Measurements from ENCODE around the gene WDR19. TPM values are rescaled to one million over a fixed set of nuclear protein-coding genes. Genes with fewer than 3 reads are reported as not detected.
"Not testable (repeated sequence)": the region's sequence is repeated elsewhere in the genome, so short reads cannot be mapped to it uniquely, and the experiment has no call there.

Gene WDR19
- total and polyA plus RNA-seq, 2 donors from 2014 or later, result 21.4 to 42.5 TPM

DNA sequence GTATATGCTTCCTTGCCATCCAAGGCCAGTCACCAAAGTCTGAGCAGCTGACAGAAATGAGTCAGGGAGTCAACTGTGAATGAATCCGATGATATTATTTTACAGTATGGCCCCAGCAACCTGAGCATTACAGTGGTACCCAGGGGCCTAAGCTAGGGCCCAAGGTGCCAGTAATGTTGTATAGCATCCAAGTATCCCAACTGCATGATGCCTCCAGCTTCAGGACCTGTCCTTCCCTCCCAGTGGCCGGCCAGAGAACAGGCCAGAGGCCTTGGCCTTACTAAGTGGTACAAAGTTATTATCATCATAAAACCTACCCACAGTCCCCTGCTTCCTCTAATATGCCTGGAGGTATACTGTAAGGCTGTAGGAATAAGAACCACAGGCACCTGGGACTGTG lies 103.9 kb downstream of the WDR19 start:
- H3K4me3 ChIP-seq (ENCODE audit: low read length in 3 of 3), result no peak overlapping the region
- intact Hi-C loops (cut with DNase I), result no loop called here
- TF ChIP-seq, protein P1, sequence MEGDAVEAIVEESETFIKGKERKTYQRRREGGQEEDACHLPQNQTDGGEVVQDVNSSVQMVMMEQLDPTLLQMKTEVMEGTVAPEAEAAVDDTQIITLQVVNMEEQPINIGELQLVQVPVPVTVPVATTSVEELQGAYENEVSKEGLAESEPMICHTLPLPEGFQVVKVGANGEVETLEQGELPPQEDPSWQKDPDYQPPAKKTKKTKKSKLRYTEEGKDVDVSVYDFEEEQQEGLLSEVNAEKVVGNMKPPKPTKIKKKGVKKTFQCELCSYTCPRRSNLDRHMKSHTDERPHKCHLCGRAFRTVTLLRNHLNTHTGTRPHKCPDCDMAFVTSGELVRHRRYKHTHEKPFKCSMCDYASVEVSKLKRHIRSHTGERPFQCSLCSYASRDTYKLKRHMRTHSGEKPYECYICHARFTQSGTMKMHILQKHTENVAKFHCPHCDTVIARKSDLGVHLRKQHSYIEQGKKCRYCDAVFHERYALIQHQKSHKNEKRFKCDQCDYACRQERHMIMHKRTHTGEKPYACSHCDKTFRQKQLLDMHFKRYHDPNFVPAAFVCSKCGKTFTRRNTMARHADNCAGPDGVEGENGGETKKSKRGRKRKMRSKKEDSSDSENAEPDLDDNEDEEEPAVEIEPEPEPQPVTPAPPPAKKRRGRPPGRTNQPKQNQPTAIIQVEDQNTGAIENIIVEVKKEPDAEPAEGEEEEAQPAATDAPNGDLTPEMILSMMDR (IDR thresholded peaks at IDR 0.05; ENCODE audit: borderline replicate concordance, extremely low read depth, insufficient read depth), result no peak
- DNase-seq (no peak), FAIRE-seq (no peak)
- no peak overlapping the region for H3K9ac ChIP-seq (ENCODE audit: low read length in 3 of 3)
- H3K9me3 ChIP-seq (ENCODE audit: control insufficient read depth in 2 of 3, insufficient read depth in 1 of 3, low read length in 3 of 3), result peaks cover 0 to 3% (median 0%) of the 10 kb centered on the region in 3 donors
- peaks cover 4 to 56% (median 18%) of the 10 kb centered on the region in 3 donors for H3K36me3 ChIP-seq (ENCODE audit: control insufficient read depth in 2 of 3, insufficient read depth in 3 of 3, low read length in 3 of 3)
- H3K27me3 ChIP-seq (ENCODE audit: control insufficient read depth, insufficient read depth, low read length), result no peaks in the 10 kb centered on the region
- H3K4me1 ChIP-seq (ENCODE audit: control insufficient read depth in 2 of 3, insufficient read depth in 2 of 3, low read depth in 1 of 3, low read length in 3 of 3), result no peaks in the 10 kb centered on the region
- no peak overlapping the region for H3K27ac ChIP-seq (ENCODE audit: low read depth in 2 of 2, low read length in 2 of 2)

DNA sequence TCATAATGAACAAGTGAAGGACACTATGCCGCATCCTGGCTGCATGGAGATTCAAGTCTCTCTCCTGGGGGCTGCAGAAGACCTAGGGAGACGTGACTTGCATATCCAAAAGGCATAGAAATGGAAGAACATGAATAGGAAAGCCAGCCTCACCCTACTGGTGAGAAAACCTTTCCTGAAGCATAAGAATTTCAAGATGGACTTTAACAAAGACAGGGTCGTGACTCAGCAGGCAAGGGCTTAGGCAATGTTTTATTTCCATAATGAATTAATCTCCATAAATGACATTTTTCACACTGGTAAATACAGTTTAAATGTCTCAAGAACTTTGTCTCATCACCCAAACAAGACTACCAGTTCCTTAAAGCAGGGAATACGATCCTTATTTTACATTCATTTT lies 104.9 kb downstream of the WDR19 start:
- Histone ChIP-seq H3K36me3 (ENCODE audit: control insufficient read depth in 2 of 3, insufficient read depth in 3 of 3, low read length in 3 of 3) (peaks cover 0 to 58% (median 25%) of the 10 kb centered on the region in 3 donors), H3K9ac (ENCODE audit: low read length in 3 of 3) (no peak overlapping the region), H3K4me3 (ENCODE audit: low read length in 3 of 3) (no peak overlapping the region), H3K27me3 (ENCODE audit: control insufficient read depth, insufficient read depth, low read length) (no peaks in the 10 kb centered on the region), H3K27ac (ENCODE audit: low read depth in 2 of 2, low read length in 2 of 2) (no peak overlapping the region), H3K4me1 (ENCODE audit: control insufficient read depth in 2 of 3, insufficient read depth in 2 of 3, low read depth in 1 of 3, low read length in 3 of 3) (no peaks in the 10 kb centered on the region), H3K9me3 (ENCODE audit: control insufficient read depth in 2 of 3, insufficient read depth in 1 of 3, low read length in 3 of 3) (no peaks in the 10 kb centered on the region)
- FAIRE-seq (no peak), DNase-seq (no peak)
- intact Hi-C loops (cut with DNase I), result no loop called here
- TF ChIP-seq, protein P1 (IDR thresholded peaks at IDR 0.05; ENCODE audit: borderline replicate concordance, extremely low read depth, insufficient read depth), result no peak

DNA sequence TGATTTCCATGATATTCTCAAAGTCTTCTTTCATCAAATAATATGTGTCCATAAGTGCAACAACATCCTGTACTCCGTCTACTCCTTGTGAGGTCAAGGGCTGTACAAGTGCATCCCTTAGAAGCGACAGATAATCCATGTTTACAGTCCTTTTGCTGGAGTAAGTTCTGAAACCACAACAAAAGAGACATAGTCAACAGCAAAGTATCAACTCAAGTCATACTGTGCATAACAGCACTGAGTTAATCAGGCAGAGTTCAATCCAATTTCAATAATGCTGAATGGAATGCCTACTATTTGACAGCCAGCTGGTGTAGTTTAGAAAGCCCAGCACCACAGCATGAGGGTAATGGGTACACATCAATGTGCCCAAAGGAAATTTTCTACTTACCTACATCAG lies 109.4 kb downstream of the WDR19 start:
- Histone ChIP-seq H3K36me3 (ENCODE audit: control insufficient read depth in 2 of 3, insufficient read depth in 3 of 3, low read length in 3 of 3) (peaks cover 0 to 60% (median 37%) of the 10 kb centered on the region in 3 donors), H3K9me3 (ENCODE audit: control insufficient read depth in 2 of 3, insufficient read depth in 1 of 3, low read length in 3 of 3) (no peaks in the 10 kb centered on the region), H3K9ac (ENCODE audit: low read length in 3 of 3) (no peak overlapping the region), H3K4me1 (ENCODE audit: control insufficient read depth in 2 of 3, insufficient read depth in 2 of 3, low read depth in 1 of 3, low read length in 3 of 3) (no peaks in the 10 kb centered on the region), H3K4me3 (ENCODE audit: low read length in 3 of 3) (no peak overlapping the region), H3K27ac (ENCODE audit: low read depth in 2 of 2, low read length in 2 of 2) (no peak overlapping the region), H3K27me3 (ENCODE audit: control insufficient read depth, insufficient read depth, low read length) (no peaks in the 10 kb centered on the region)
- no peak for FAIRE-seq
- DNase-seq, result no peak
- intact Hi-C loops (cut with DNase I), result no loop called here
- TF ChIP-seq, protein P1 (IDR thresholded peaks at IDR 0.05; ENCODE audit: borderline replicate concordance, extremely low read depth, insufficient read depth), result no peak

DNA sequence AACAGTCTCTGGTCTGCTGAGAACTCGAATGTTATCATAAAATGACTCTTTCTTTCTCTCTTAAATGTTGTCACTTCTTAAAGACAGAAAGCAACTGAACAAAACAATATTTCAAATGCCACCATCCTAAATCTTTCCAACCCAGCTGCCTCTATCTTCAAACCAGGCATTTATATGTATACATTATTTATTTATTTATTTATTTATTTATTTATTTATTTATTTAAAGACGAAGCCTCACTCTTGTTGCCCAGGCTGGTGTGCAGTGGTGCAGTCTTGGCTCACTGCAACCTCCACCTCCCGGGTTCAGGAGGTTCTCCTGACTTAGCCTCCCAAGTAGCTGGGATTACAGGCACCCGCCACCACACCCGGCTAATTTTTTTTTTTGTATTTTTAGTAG lies 110.1 kb downstream of the WDR19 start:
- H3K9me3 ChIP-seq (ENCODE audit: control insufficient read depth in 2 of 3, insufficient read depth in 1 of 3, low read length in 3 of 3); H3K9ac ChIP-seq (ENCODE audit: low read length in 3 of 3); H3K27ac ChIP-seq (ENCODE audit: low read depth in 2 of 2, low read length in 2 of 2); H3K27me3 ChIP-seq (ENCODE audit: control insufficient read depth, insufficient read depth, low read length); H3K4me3 ChIP-seq (ENCODE audit: low read length in 3 of 3); FAIRE-seq; H3K4me1 ChIP-seq (ENCODE audit: control insufficient read depth in 2 of 3, insufficient read depth in 2 of 3, low read depth in 1 of 3, low read length in 3 of 3); intact Hi-C loops (cut with DNase I); DNase-seq: not testable (repeated sequence)
- peaks cover 0 to 53% (median 35%) of the 10 kb centered on the region in 3 donors for H3K36me3 ChIP-seq (ENCODE audit: control insufficient read depth in 2 of 3, insufficient read depth in 3 of 3, low read length in 3 of 3)
